K562 (cell line): ENCODE results near the gene CSRNP3. TPM values are rescaled to one million over a fixed set of nuclear protein-coding genes. Genes with fewer than 3 reads are reported as not detected.

Experiments
- ATAC-seq: fragments of 200-7000 bp; cut with Tn5 transposase; 3 replicates; pipeline ENCODE4 v1.9.1; 2020; ENCODE audit warnings: moderate library complexity
- BruUV-seq: library from RNA; stranded (reverse); fragments of 400-500 nt; replicated peaks from 2 replicates; lab custom pipeline; 2021; lab: Mats Ljungman, UMichigan
- CTCF ChIA-PET: fragments of 300-600 bp; formaldehyde crosslinking; extraction: SDS; loops from one replicate; lab custom pipeline; 2021; ENCODE audit warnings: low intra/inter-chr PET ratio; lab: Yijun Ruan, JAX
- POLR2A ChIA-PET: fragments of 300-600, 350-650 bp; sonication (Branson Sonifier 250); formaldehyde crosslinking; extraction: SDS; loops from one replicate; lab custom pipeline; 2021; ENCODE audit warnings: antibody characterized with exemption, inconsistent platforms; lab: Yijun Ruan, JAX
- DNase-seq, 4 experiments: peaks; one replicate each; pipeline versions ENCODE4 v3.0.0 to v3.0.0-alpha.2; 2011 to 2018; ENCODE audit warnings: low spot score in 3 of 4, mixed read lengths in 3 of 4; ENCODE audit errors: extremely low read depth in 1 of 4
- FAIRE-seq: peaks from 2 replicates; lab custom pipeline; 2011; peaks lifted over from hg19 to GRCh38; lab: Jason Lieb, UNC
- H2AFZ ChIP-seq: 2 replicates; pipeline ENCODE4 v1.6.0; 2011; ENCODE audit warnings: low read depth, low read length, control low read depth, inconsistent platforms
- H3K27ac ChIP-seq: fragments of 200-600 bp; 3 replicates; pipeline ENCODE4 v1.8.0; 2011; ENCODE audit warnings: low read depth, mild to moderate bottlenecking, control low read depth, inconsistent platforms, low read length, moderate library complexity, mixed read lengths; ENCODE audit errors: extremely low read depth
- H3K27me3 ChIP-seq, 2 experiments: fragments of 300-600 bp in 1 of 2; 2 replicates in 1 of 2; 3 replicates in 1 of 2; pipeline versions ENCODE4 v1.6.0 to v1.8.0; 2011; ENCODE audit warnings: inconsistent platforms in 2 of 2, low read length in 2 of 2, mild to moderate bottlenecking in 1 of 2, mixed read lengths in 1 of 2, moderate library complexity in 1 of 2; ENCODE audit not compliant: control insufficient read depth in 2 of 2, insufficient read depth in 2 of 2
- H3K36me3 ChIP-seq: fragments of 300-600 bp; 3 replicates; pipeline ENCODE4 v1.8.0; 2011; ENCODE audit warnings: mild to moderate bottlenecking, low read length, inconsistent platforms; ENCODE audit not compliant: control insufficient read depth, insufficient read depth
- H3K4me1 ChIP-seq, 2 experiments: fragments of 200-600 bp in 1 of 2; replicated peaks in 1 of 2; 2 replicates in 1 of 2; 3 replicates in 1 of 2; pipeline versions ENCODE4 v1.5.1 to v1.8.0; 2011; ENCODE audit warnings: inconsistent platforms in 2 of 2, low read length in 2 of 2, mild to moderate bottlenecking in 1 of 2, mixed read lengths in 1 of 2, moderate library complexity in 1 of 2; ENCODE audit not compliant: control insufficient read depth in 2 of 2, insufficient read depth in 2 of 2
- H3K4me2 ChIP-seq: 2 replicates; pipeline ENCODE4 v1.6.1; 2011; ENCODE audit warnings: low read length, control low read depth, inconsistent platforms, mixed read lengths; ENCODE audit not compliant: insufficient read depth
- H3K4me3 ChIP-seq: fragments of 200-600 bp; sonication (generic), shearing (Covaris generic); 2 replicates; pipeline ENCODE4 v1.5.1; 2016; ENCODE audit warnings: control low read depth, inconsistent platforms
- H3K79me2 ChIP-seq: fragments of 200-600 bp; 3 replicates; pipeline ENCODE4 v1.8.0; 2011; ENCODE audit warnings: low read length, inconsistent platforms; ENCODE audit not compliant: control insufficient read depth, insufficient read depth
- H3K9ac ChIP-seq, 2 experiments: 2 replicates each; pipeline versions ENCODE4 v1.6.0 to v1.6.1; 2011; ENCODE audit warnings: low read depth in 2 of 2, low read length in 2 of 2, control low read depth in 1 of 2, inconsistent platforms in 1 of 2, mild to moderate bottlenecking in 1 of 2, mixed read lengths in 1 of 2; ENCODE audit not compliant: insufficient read depth in 1 of 2
- H3K9me1 ChIP-seq: one replicate; pipeline ENCODE4 v1.6.0; 2011; ENCODE audit warnings: inconsistent platforms, mild to moderate bottlenecking, low read length, moderate library complexity; ENCODE audit not compliant: control insufficient read depth, insufficient read depth
- H3K9me3 ChIP-seq: replicated peaks from 2 replicates; pipeline ENCODE4 v1.5.1; 2011; ENCODE audit warnings: low read depth, low read length, inconsistent platforms; ENCODE audit not compliant: control insufficient read depth, insufficient read depth
- H4K20me1 ChIP-seq: replicated peaks from 2 replicates; pipeline ENCODE4 v1.6.1; 2011; ENCODE audit warnings: low read length, inconsistent platforms, mixed read lengths; ENCODE audit not compliant: control insufficient read depth, insufficient read depth
- ARID4B ChIP-seq: sonication (generic); formaldehyde crosslinking; IDR thresholded peaks from 2 replicates; pipeline ENCODE4 v1.8.0; 2022; ENCODE audit warnings: mild to moderate bottlenecking, missing genetic modification reagents
- ELK3 ChIP-seq: fragments of 450-650 bp; formaldehyde crosslinking; IDR thresholded peaks from 2 replicates; pipeline ENCODE4 v1.4.0; 2020; ENCODE audit warnings: mild to moderate bottlenecking
- FOSL1 ChIP-seq: fragments of 200-800 bp; sonication (Bioruptor generic); conservative IDR thresholded peaks from 2 replicates; pipeline ENCODE4 v1.6.1; 2016; ENCODE audit warnings: missing genetic modification characterization, missing compliant biosample characterization
- MCM2 ChIP-seq: fragments of 450-650 bp; IDR thresholded peaks from 2 replicates; pipeline ENCODE4 v1.6.1; 2017; ENCODE audit warnings: low read depth, mild to moderate bottlenecking
- MTA1 ChIP-seq: fragments of 450-650 bp; IDR thresholded peaks from 2 replicates; pipeline ENCODE4 v1.6.1; 2017; ENCODE audit warnings: borderline replicate concordance
- NR2C2 ChIP-seq, 2 experiments: fragments of 200-800 bp in 1 of 2; sonication (Bioruptor generic) in 1 of 2; sonication (generic) in 1 of 2; formaldehyde crosslinking in 1 of 2; IDR thresholded peaks; 2 replicates each; pipeline versions ENCODE4 v1.6.1 to v1.8.0; 2016 to 2022; ENCODE audit warnings: mild to moderate bottlenecking in 1 of 2, missing compliant biosample characterization in 1 of 2, missing genetic modification characterization in 1 of 2, missing genetic modification reagents in 1 of 2
- PKNOX1 ChIP-seq: fragments of 450-650 bp; IDR thresholded peaks from 2 replicates; pipeline ENCODE4 v1.6.1; 2016
- RHOXF2B ChIP-seq: fragments of 250-450 bp; sonication (Bioruptor Pico); conservative IDR thresholded peaks from 2 replicates; pipeline ENCODE4 v1.5.1; 2021
- RNF2 ChIP-seq: sonication (generic); IDR thresholded peaks from 2 replicates; pipeline ENCODE4 v1.6.1; 2016
- TFAP4 ChIP-seq: sonication (generic); formaldehyde crosslinking; IDR thresholded peaks from 2 replicates; pipeline ENCODE4 v1.8.0; 2022; ENCODE audit warnings: missing genetic modification reagents, mild to moderate bottlenecking, moderate library complexity, borderline replicate concordance
- THRB ChIP-seq: fragments of 450-650 bp; formaldehyde crosslinking; conservative IDR thresholded peaks from 2 replicates; pipeline ENCODE4 v1.4.0; 2022; ENCODE audit warnings: mild to moderate bottlenecking, missing genetic modification characterization
- ZFPM2 ChIP-seq: fragments of 250-450 bp; sonication (Bioruptor Pico); IDR thresholded peaks from 2 replicates; pipeline ENCODE4 v1.5.1; 2022; ENCODE audit warnings: mild to moderate bottlenecking
- ZNF146 ChIP-seq: IDR thresholded peaks from one replicate; pipeline ENCODE4 v1.6.1; 2018; ENCODE audit warnings: missing compliant biosample characterization; ENCODE audit not compliant: unreplicated experiment
- ZNF274 ChIP-seq: IDR thresholded peaks from 2 replicates; pipeline ENCODE4 v1.6.1; 2011; ENCODE audit warnings: low read depth, mild to moderate bottlenecking, low read length, moderate library complexity, borderline replicate concordance
- ZNF707 ChIP-seq: fragments of 250-450 bp; sonication (Bioruptor Pico); conservative IDR thresholded peaks from 2 replicates; pipeline ENCODE4 v1.8.0; 2022; ENCODE audit warnings: inconsistent platforms, mild to moderate bottlenecking, moderate library complexity
- in situ Hi-C: fragments of 300-500 bp; cut with MboI; formaldehyde crosslinking; loops from 4 replicates; pipeline ENCODE4 v1.15.0; 2018; ENCODE audit warnings: inconsistent platforms, mixed read lengths
- intact Hi-C: fragments of 100-400 bp; cut with micrococcal nuclease; formaldehyde crosslinking; loops from 2 replicates; pipeline ENCODE4 v1.14.2; 2022
- polyA plus RNA-seq, 8 experiments: library from polyadenylated mRNA; depleted of rRNA in 4 of 8; stranded (reverse) in 5 of 8; unstranded in 3 of 8; fragments of >200 nt; fragmentation: Nextera tagmentation in 2 of 8; fragmentation: Illumina TruSeq in 1 of 8; extraction: Ambion mirVana in 2 of 8; extraction: Trizol in 1 of 8; gene quantifications; 2 replicates each; pipeline versions ENCODE4 v1.2.1 to v1.2.3, GENCODE V29; 2011 to 2014; ENCODE audit warnings: inconsistent platforms in 1 of 8, missing spikeins in 1 of 8
- total RNA-seq, 7 experiments: library from RNA; depleted of rRNA in 6 of 7; stranded (reverse); fragments of >200 nt in 6 of 7; fragmentation: Illumina TruSeq in 2 of 7; extraction: Trizol in 2 of 7; gene quantifications; 2 replicates each; pipeline versions ENCODE4 v1.2.1 to v1.2.3, GENCODE V29; 2011 to 2021; ENCODE audit warnings: low replicate concordance in 1 of 7

The CSRNP3 gene
- total and polyA plus RNA-seq, 9 of the 15 experiments (the other 6 are each of a cell fraction or from before 2014, with no cell fraction given) = not detected

GRCh38 chr2:165562233-165562632, 92.7 kb downstream of the CSRNP3 start:
- FAIRE-seq = no peak
- no peak for ATAC-seq
- Histone ChIP-seq H2AFZ (no peak overlapping the region), H3K4me2 (no peak overlapping the region), H3K36me3 (no peaks in the 10 kb centered on the region), H3K4me3 (no peak overlapping the region), H3K27me3 (no peaks in the 10 kb centered on the region), H3K27ac (no peak overlapping the region), H3K9ac (no peak overlapping the region), H4K20me1 (no peaks in the 10 kb centered on the region), H3K9me3 (no peaks in the 10 kb centered on the region), H3K4me1 (no peaks in the 10 kb centered on the region), H3K79me2 (no peaks in the 10 kb centered on the region), H3K9me1 (no peaks in the 10 kb centered on the region)
- in situ Hi-C loops (no loop called here), intact Hi-C loops (no loop called here)
- no peak for DNase-seq
- CTCF ChIA-PET = no interaction called here
- POLR2A ChIA-PET = no interaction called here
- no TSS peak for BruUV-seq
- no peak for TF ChIP-seq RHOXF2B (CRISPR knock-in tag)
- no peak for TF ChIP-seq ELK3 (CRISPR knock-in tag)
- no peak for TF ChIP-seq ZNF707 (CRISPR knock-in tag)
- TF ChIP-seq RNF2 = no peak
- TF ChIP-seq ZNF146 (CRISPR knock-in tag) = no peak
- TF ChIP-seq FOSL1 (tag) = no peak
- TF ChIP-seq ARID4B (CRISPR knock-in tag) = no peak
- no peak for TF ChIP-seq NR2C2 (CRISPR knock-in tag; IDR thresholded peaks at IDR 0.05)
- no peak for TF ChIP-seq NR2C2 (tag; IDR thresholded peaks at IDR 0.05)
- TF ChIP-seq TFAP4 = no peak
- TF ChIP-seq MCM2 = no peak
- no peak for TF ChIP-seq THRB (CRISPR knock-in tag)
- TF ChIP-seq PKNOX1 = no peak
- no peak for TF ChIP-seq ZFPM2 (CRISPR knock-in tag)
- no peak for TF ChIP-seq MTA1
- TF ChIP-seq ZNF274 = no peak
